Activated CD4-positive, alpha-beta T cell treated with anti-CD3 and anti-CD28 coated beads, Interleukin-2, amount 50 U/mL, for 48 hours (primary cell): ENCODE data around the gene SAMD1.

Source experiments
- DNase-seq, 2 experiments: peaks; one replicate each; pipeline ENCODE4 v3.0.0-alpha.2; 2020

SAMD1 gene

GRCh38 chr19:14090509-14091080, at the start of gene SAMD1:
Gene SAMD1 (minus strand): TSS chr19:14090751.
- DNase-seq = peak; percentile 82 to 83

GRCh38 chr19:14139944-14140343, 49.4 kb upstream of the SAMD1 start:
- DNase-seq = no peak

GRCh38 chr19:14138576-14139265, 48.2 kb upstream of the SAMD1 start:
- no peak for DNase-seq

- DNase-seq = peak; percentile 96 to 98
Measured at GRCh38 chr19:14136509-14137281, 46.1 kb upstream of the SAMD1 start, which contains the start of gene ASF1B. Gene ASF1B (minus strand): TSS chr19:14136589. CDS start chr19:14136456, 133 bp downstream.

- no peak for DNase-seq
Measured at GRCh38 chr19:14135985-14136508, 45.5 kb upstream of the SAMD1 start.

- no peak for DNase-seq
Measured at GRCh38 chr19:14135355-14135754, 44.8 kb upstream of the SAMD1 start.

- DNase-seq = no peak
Measured at GRCh38 chr19:14127929-14128509, 37.5 kb upstream of the SAMD1 start.

GRCh38 chr19:14127176-14127575, 36.6 kb upstream of the SAMD1 start:
- no peak for DNase-seq

GRCh38 chr19:14122924-14123323, 32.4 kb upstream of the SAMD1 start:
- DNase-seq = no peak

- DNase-seq = no peak
Measured at GRCh38 chr19:14120497-14120780, 29.9 kb upstream of the SAMD1 start.

- no peak for DNase-seq
Measured at GRCh38 chr19:14119644-14120496, 29.3 kb upstream of the SAMD1 start.

- DNase-seq = no peak
Measured at GRCh38 chr19:14119146-14119545, 28.6 kb upstream of the SAMD1 start.

GRCh38 chr19:14118165-14119051, 27.9 kb upstream of the SAMD1 start:
- peak; percentile 24 to 35 for DNase-seq

GRCh38 chr19:14117668-14118164, 27.2 kb upstream of the SAMD1 start, which contains the start of gene PRKACA:
Gene PRKACA (minus strand): TSS chr19:14117762. CDS start chr19:14117547, 215 bp downstream.
- peak; percentile 96 to 98 for DNase-seq

GRCh38 chr19:14116918-14117578, 26.5 kb upstream of the SAMD1 start:
- DNase-seq = peak in 1 of 2 experiments; percentile 21

GRCh38 chr19:14116525-14116917, 26.0 kb upstream of the SAMD1 start:
- no peak for DNase-seq

- DNase-seq = no peak
Measured at GRCh38 chr19:14115756-14116155, 25.2 kb upstream of the SAMD1 start.

- DNase-seq = peak; percentile 65 to 71
Measured at GRCh38 chr19:14114854-14115253, 24.3 kb upstream of the SAMD1 start.

- DNase-seq = no peak
Measured at GRCh38 chr19:14114439-14114838, 23.9 kb upstream of the SAMD1 start.

GRCh38 chr19:14113762-14114414, 23.3 kb upstream of the SAMD1 start:
- DNase-seq = peak; percentile 64 to 72
